ENCODE data around the gene CD34. TPM values are rescaled to one million over a fixed set of nuclear protein-coding genes. Genes with fewer than 3 reads are reported as not detected.

The CD34 gene
- polyA plus RNA-seq, 1 experiment, result 1.2 TPM

GRCh38 chr1:207876131-207876530 lies 34.8 kb downstream of the CD34 start:
- H3K27me3 ChIP-seq (ENCODE audit: control insufficient read depth, insufficient read depth, low read length), result no peaks in the 10 kb centered on the region
- H3K4me3 ChIP-seq (ENCODE audit: low read depth, low read length), result no peak overlapping the region
- DNase-seq (ENCODE audit: low read depth), result no peak
- CTCF ChIA-PET, result interaction anchor here (0.7 to 18.0 kb wide), 11 partner anchors 8 to 374 kb away, joined by 3 to 332 read pairs (median 3); no protein-coding TSS in a partner anchor
- POLR2A ChIA-PET, result interaction anchor here (0.6 kb wide), 1 partner anchor 49 kb away, joined by 3 read pairs; no protein-coding TSS in a partner anchor
- no peaks in the 10 kb centered on the region for H3K36me3 ChIP-seq (ENCODE audit: control insufficient read depth, insufficient read depth, low read length)
- TF ChIP-seq CTCF (IDR thresholded peaks at IDR 0.05; ENCODE audit: insufficient read depth, low read depth, low read length), result peak; percentile 30

GRCh38 chr1:207875532-207875931 lies 35.4 kb downstream of the CD34 start:
- no peak for DNase-seq (ENCODE audit: low read depth)
- TF ChIP-seq CTCF (IDR thresholded peaks at IDR 0.05; ENCODE audit: insufficient read depth, low read depth, low read length), result no peak
- ChIA-PET POLR2A (no interaction called here), CTCF (interaction anchor here (0.9 to 18.0 kb wide), 10 partner anchors 9 to 122 kb away, joined by 3 to 332 read pairs (median 3); no protein-coding TSS in a partner anchor)
- Histone ChIP-seq H3K36me3 (ENCODE audit: control insufficient read depth, insufficient read depth, low read length) (no peaks in the 10 kb centered on the region), H3K4me3 (ENCODE audit: low read depth, low read length) (no peak overlapping the region), H3K27me3 (ENCODE audit: control insufficient read depth, insufficient read depth, low read length) (no peaks in the 10 kb centered on the region)

GRCh38 chr1:207873055-207873890 lies 37.7 kb downstream of the CD34 start:
- no peaks in the 10 kb centered on the region for H3K27me3 ChIP-seq (ENCODE audit: control insufficient read depth, insufficient read depth, low read length)
- ChIA-PET CTCF (interaction anchor here (0.6 to 18.0 kb wide), 4 partner anchors 11 to 94 kb away, joined by 5 to 332 read pairs (median 101); no protein-coding TSS in a partner anchor), POLR2A (no interaction called here)
- TF ChIP-seq CTCF (IDR thresholded peaks at IDR 0.05; ENCODE audit: insufficient read depth, low read depth, low read length), result no peak
- H3K36me3 ChIP-seq (ENCODE audit: control insufficient read depth, insufficient read depth, low read length), result no peaks in the 10 kb centered on the region
- H3K4me3 ChIP-seq (ENCODE audit: low read depth, low read length), result no peak overlapping the region
- DNase-seq (ENCODE audit: low read depth), result no peak

- no peak for TF ChIP-seq CTCF (IDR thresholded peaks at IDR 0.05; ENCODE audit: insufficient read depth, low read depth, low read length)
- no peak for DNase-seq (ENCODE audit: low read depth)
- H3K36me3 ChIP-seq (ENCODE audit: control insufficient read depth, insufficient read depth, low read length), result no peaks in the 10 kb centered on the region; the same call in 1 of the 2 replicates
- ChIA-PET CTCF (interaction anchor here (1.3 to 18.0 kb wide), 5 partner anchors 12 to 125 kb away, joined by 3 to 332 read pairs (median 10); no protein-coding TSS in a partner anchor), POLR2A (no interaction called here)
- no peak overlapping the region for H3K4me3 ChIP-seq (ENCODE audit: low read depth, low read length)
- no peaks in the 10 kb centered on the region for H3K27me3 ChIP-seq (ENCODE audit: control insufficient read depth, insufficient read depth, low read length)
Observed at GRCh38 chr1:207872621-207873020, 38.3 kb downstream of the CD34 start.

GRCh38 chr1:207871117-207871649 lies 39.7 kb downstream of the CD34 start:
- H3K4me3 ChIP-seq (ENCODE audit: low read depth, low read length), result no peak overlapping the region
- ChIA-PET CTCF (interaction anchor here (1.0 to 18.0 kb wide), 7 partner anchors 13 to 127 kb away, joined by 3 to 332 read pairs (median 18); no protein-coding TSS in a partner anchor), POLR2A (no interaction called here)
- no peaks in the 10 kb centered on the region; the same call in 1 of the 2 replicates for H3K36me3 ChIP-seq (ENCODE audit: control insufficient read depth, insufficient read depth, low read length)
- DNase-seq (ENCODE audit: low read depth), result no peak
- H3K27me3 ChIP-seq (ENCODE audit: control insufficient read depth, insufficient read depth, low read length), result no peaks in the 10 kb centered on the region
- TF ChIP-seq CTCF (IDR thresholded peaks at IDR 0.05; ENCODE audit: insufficient read depth, low read depth, low read length), result no peak
